ENCODE data around the gene DLG2. TPM values are rescaled to one million over a fixed set of nuclear protein-coding genes. Genes with fewer than 3 reads are reported as not detected.

Gene DLG2
- total RNA-seq, 4 donors from 2014 or later, result 1.3 to 4.7 (median 2.4) TPM

DNA sequence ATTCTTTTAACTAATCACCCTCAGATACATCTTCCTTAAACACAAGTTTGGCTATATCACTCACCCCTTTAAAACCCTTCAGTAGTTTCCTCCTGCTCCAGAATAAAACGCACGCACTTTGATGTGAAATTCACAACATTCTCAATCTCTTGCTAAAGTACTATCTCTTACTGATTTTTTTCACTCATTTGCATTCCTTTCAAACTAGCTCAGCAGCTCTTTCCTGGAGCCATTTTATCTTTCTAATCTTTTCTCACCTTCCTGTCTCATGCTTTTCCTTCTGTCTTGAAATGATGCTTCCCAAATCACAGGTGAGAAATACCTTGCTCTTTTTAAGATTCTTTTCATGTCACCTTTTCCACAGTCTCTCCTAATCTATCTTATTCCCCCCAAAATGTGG is 1074.4 kb downstream of the DLG2 start:
- no peaks in the 10 kb centered on the region for H3K4me1 ChIP-seq
- intact Hi-C loops (cut with DNase I; ENCODE audit: low total_unique reads) (no loop called here), in situ Hi-C loops (cut with MboI; ENCODE audit: low sequenced_read_pairs in 4 of 4) (loop anchor here in 2 of 4 donors (25.0 kb wide), 2 partner anchors 160 to 715 kb away; no protein-coding TSS in a partner anchor)
- DNase-seq (no peak), ATAC-seq (no peak)
- no peaks in the 10 kb centered on the region for H3K36me3 ChIP-seq
- no peaks in the 10 kb centered on the region for H3K9me3 ChIP-seq
- no peaks in the 10 kb centered on the region for H3K27me3 ChIP-seq
- no peak overlapping the region for H3K4me3 ChIP-seq
- H3K27ac ChIP-seq, result no peak overlapping the region
- TF ChIP-seq POLR2A (IDR thresholded peaks at IDR 0.05) (no peak), CTCF (IDR thresholded peaks at IDR 0.05 in 4 of 5, conservative IDR thresholded peaks at IDR 0.05 in 1 of 5) (no peak)

- H3K9me3 ChIP-seq, result no peaks in the 10 kb centered on the region
- H3K4me1 ChIP-seq, result no peaks in the 10 kb centered on the region
- no peak for DNase-seq
- no peak for ATAC-seq
- in situ Hi-C loops (cut with MboI; ENCODE audit: low sequenced_read_pairs in 4 of 4) (loop anchor here in 1 of 4 donors (25.0 kb wide), 1 partner anchor 712 kb away; no protein-coding TSS in a partner anchor), intact Hi-C loops (cut with DNase I; ENCODE audit: low total_unique reads) (no loop called here)
- H3K36me3 ChIP-seq, result no peaks in the 10 kb centered on the region
- TF ChIP-seq CTCF (IDR thresholded peaks at IDR 0.05 in 4 of 5, conservative IDR thresholded peaks at IDR 0.05 in 1 of 5), result no peak
- TF ChIP-seq POLR2A (IDR thresholded peaks at IDR 0.05), result no peak
- H3K27ac ChIP-seq, result no peak overlapping the region
- H3K27me3 ChIP-seq, result no peaks in the 10 kb centered on the region
- H3K4me3 ChIP-seq, result no peak overlapping the region
Observed at GRCh38 chr11:84549217-84549616, 1077.9 kb downstream of the DLG2 start.

DNA sequence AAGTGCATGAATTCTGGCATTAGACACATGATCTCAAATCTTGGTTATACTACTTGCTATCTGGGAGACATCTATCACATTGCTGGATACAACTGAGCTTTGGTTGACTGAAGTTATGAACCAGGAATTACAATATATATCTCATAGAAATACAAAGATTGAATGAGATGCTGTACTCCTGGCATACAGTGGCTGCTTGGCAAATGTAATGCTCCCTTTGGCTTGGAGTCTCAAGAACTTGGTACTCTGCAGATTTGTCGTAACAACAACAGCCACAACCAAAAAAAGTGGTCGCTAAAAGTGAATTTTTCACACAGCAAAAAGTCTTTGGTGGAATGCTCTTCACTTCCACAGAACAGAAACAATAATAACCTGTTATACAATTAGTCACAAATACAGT is 1082.6 kb downstream of the DLG2 start:
- DNase-seq, result no peak
- ATAC-seq, result no peak
- Histone ChIP-seq H3K9me3 (no peaks in the 10 kb centered on the region), H3K27ac (no peak overlapping the region), H3K27me3 (no peaks in the 10 kb centered on the region), H3K4me1 (no peaks in the 10 kb centered on the region), H3K4me3 (no peak overlapping the region), H3K36me3 (no peaks in the 10 kb centered on the region)
- intact Hi-C loops (cut with DNase I; ENCODE audit: low total_unique reads) (no loop called here), in situ Hi-C loops (cut with MboI; ENCODE audit: low sequenced_read_pairs in 4 of 4) (loop anchor here in 1 of 4 donors (25.0 kb wide), 1 partner anchor 707 kb away; no protein-coding TSS in a partner anchor)
- TF ChIP-seq POLR2A (IDR thresholded peaks at IDR 0.05) (no peak), CTCF (IDR thresholded peaks at IDR 0.05 in 4 of 5, conservative IDR thresholded peaks at IDR 0.05 in 1 of 5) (no peak)

GRCh38 chr11:84543367-84544159 is 1083.6 kb downstream of the DLG2 start:
- in situ Hi-C loops (cut with MboI; ENCODE audit: low sequenced_read_pairs in 4 of 4) (loop anchor here in 1 of 4 donors (25.0 kb wide), 1 partner anchor 706 kb away; no protein-coding TSS in a partner anchor), intact Hi-C loops (cut with DNase I; ENCODE audit: low total_unique reads) (no loop called here)
- Histone ChIP-seq H3K36me3 (no peaks in the 10 kb centered on the region), H3K27me3 (no peaks in the 10 kb centered on the region), H3K27ac (no peak overlapping the region), H3K9me3 (no peaks in the 10 kb centered on the region), H3K4me1 (no peaks in the 10 kb centered on the region), H3K4me3 (no peak overlapping the region)
- DNase-seq (no peak), ATAC-seq (no peak)
- TF ChIP-seq CTCF (IDR thresholded peaks at IDR 0.05 in 4 of 5, conservative IDR thresholded peaks at IDR 0.05 in 1 of 5) (no peak), POLR2A (IDR thresholded peaks at IDR 0.05) (no peak)
